DOHH2 (cell line): ENCODE measurements around the gene NR3C2.

ENCODE experiments used
- CTCF ChIP-seq: fragments of 200-600 bp; sonication (generic); IDR thresholded peaks from one replicate; pipeline ENCODE4 v1.5.1; 2014; ENCODE audit warnings: antibody characterized with exemption, mild to moderate bottlenecking, low read depth, low read length; ENCODE audit not compliant: poor library complexity, severe bottlenecking
- EZH2phosphoT487 ChIP-seq: fragments of 200-600 bp; sonication (generic); IDR thresholded peaks from 2 replicates; pipeline ENCODE4 v1.6.1; 2017; ENCODE audit warnings: borderline replicate concordance, mild to moderate bottlenecking, antibody characterized with exemption, low read length, moderate library complexity, mixed read lengths

GRCh38 chr4:148396986-148397673 is 45.1 kb downstream of the NR3C2 start:
- TF ChIP-seq CTCF (no peak), EZH2phosphoT487 (no peak)
